Stomach (tissue), 4 donors: ENCODE data around the gene C1orf87.

Experiments
- EP300 ChIP-seq: sonication (generic); formaldehyde crosslinking; IDR thresholded peaks from one replicate; pipeline ENCODE4 v1.6.1; 2017; ENCODE audit warnings: antibody characterized with exemption
- TF ChIP-seq, protein P1 (sequence below), 7 experiments: fragments of 450-650 bp in 4 of 7; fragments of 200-600 bp in 3 of 7; sonication (generic) in 3 of 7; IDR thresholded peaks; one replicate each; pipeline ENCODE4 v1.5.1; 2016 to 2019; ENCODE audit warnings: antibody characterized with exemption in 7 of 7, control low read depth in 2 of 7, mild to moderate bottlenecking in 1 of 7

DNA sequence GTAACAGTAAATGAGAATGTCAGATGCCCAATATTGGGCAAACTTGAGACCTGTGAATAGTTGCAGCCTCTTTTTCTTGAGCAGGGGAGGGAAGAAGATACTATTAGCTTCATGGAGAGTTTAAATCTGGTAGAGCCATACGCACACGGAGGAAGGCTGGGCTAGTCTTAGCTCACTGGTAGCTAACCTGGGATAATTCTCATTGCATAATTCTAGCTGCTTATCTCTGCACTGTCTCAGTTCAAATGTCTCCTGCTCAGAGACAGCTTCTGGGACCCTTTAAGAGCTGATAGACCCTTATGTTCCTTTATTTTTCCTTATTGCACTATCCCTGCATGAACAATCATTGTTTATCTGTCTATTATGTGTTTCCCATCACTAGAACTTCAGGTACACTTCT is 8.4 kb downstream of the C1orf87 start:
- TF ChIP-seq, protein P1, sequence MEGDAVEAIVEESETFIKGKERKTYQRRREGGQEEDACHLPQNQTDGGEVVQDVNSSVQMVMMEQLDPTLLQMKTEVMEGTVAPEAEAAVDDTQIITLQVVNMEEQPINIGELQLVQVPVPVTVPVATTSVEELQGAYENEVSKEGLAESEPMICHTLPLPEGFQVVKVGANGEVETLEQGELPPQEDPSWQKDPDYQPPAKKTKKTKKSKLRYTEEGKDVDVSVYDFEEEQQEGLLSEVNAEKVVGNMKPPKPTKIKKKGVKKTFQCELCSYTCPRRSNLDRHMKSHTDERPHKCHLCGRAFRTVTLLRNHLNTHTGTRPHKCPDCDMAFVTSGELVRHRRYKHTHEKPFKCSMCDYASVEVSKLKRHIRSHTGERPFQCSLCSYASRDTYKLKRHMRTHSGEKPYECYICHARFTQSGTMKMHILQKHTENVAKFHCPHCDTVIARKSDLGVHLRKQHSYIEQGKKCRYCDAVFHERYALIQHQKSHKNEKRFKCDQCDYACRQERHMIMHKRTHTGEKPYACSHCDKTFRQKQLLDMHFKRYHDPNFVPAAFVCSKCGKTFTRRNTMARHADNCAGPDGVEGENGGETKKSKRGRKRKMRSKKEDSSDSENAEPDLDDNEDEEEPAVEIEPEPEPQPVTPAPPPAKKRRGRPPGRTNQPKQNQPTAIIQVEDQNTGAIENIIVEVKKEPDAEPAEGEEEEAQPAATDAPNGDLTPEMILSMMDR (IDR thresholded peaks at IDR 0.05) = no peak
- TF ChIP-seq EP300 = no peak
